Endothelial cell of umbilical vein (primary cell): ENCODE data around the gene CABCOCO1. TPM values are rescaled to one million over a fixed set of nuclear protein-coding genes. Genes with fewer than 3 reads are reported as not detected.

Experiments used
- BruUV-seq: library from RNA; stranded (reverse); fragments of 400-500 nt; replicated peaks from 2 replicates; lab custom pipeline; 2021; lab: Mats Ljungman, UMichigan
- CTCF ChIA-PET: fragments of 300-600, 350-600 bp; sonication (Branson Sonifier 250); formaldehyde crosslinking; loops from one replicate; lab custom pipeline; 2021; ENCODE audit warnings: antibody characterized with exemption, inconsistent platforms; lab: Charles Lee
- POLR2A ChIA-PET: fragments of 300-600, 350-600 bp; sonication (Branson Sonifier 250); formaldehyde crosslinking; loops from one replicate; lab custom pipeline; 2021; ENCODE audit warnings: antibody characterized with exemption, inconsistent platforms; lab: Charles Lee
- DNase-seq: peaks from one replicate; pipeline ENCODE4 v3.0.0-alpha.2; 2011; ENCODE audit warnings: low read depth, low spot score
- FAIRE-seq: peaks from 2 replicates; lab custom pipeline; 2011; peaks lifted over from hg19 to GRCh38; lab: Jason Lieb, UNC
- H2AFZ ChIP-seq: 2 replicates; pipeline ENCODE4 v1.6.0; 2012; ENCODE audit warnings: low read depth, low read length, control low read depth, inconsistent platforms
- H3K27ac ChIP-seq: 2 replicates; pipeline ENCODE4 v1.5.1; 2011; ENCODE audit warnings: low read depth, mild to moderate bottlenecking, control low read depth, low read length, moderate library complexity; ENCODE audit not compliant: insufficient read depth
- H3K27me3 ChIP-seq, 2 experiments: 2 replicates each; pipeline versions ENCODE4 v1.6.0 to v1.6.1; 2011; ENCODE audit warnings: low read length in 2 of 2, mixed read lengths in 1 of 2; ENCODE audit not compliant: control insufficient read depth in 2 of 2, insufficient read depth in 2 of 2
- H3K36me3 ChIP-seq, 2 experiments: 2 replicates in 1 of 2; 3 replicates in 1 of 2; pipeline ENCODE4 v1.5.1; 2011; ENCODE audit warnings: low read length in 2 of 2, mild to moderate bottlenecking in 1 of 2, moderate library complexity in 1 of 2; ENCODE audit not compliant: control insufficient read depth in 2 of 2, insufficient read depth in 2 of 2; ENCODE audit errors: extremely low read depth in 1 of 2
- H3K4me1 ChIP-seq: 3 replicates; pipeline ENCODE4 v1.5.1; 2011; ENCODE audit warnings: mild to moderate bottlenecking, low read length; ENCODE audit not compliant: control insufficient read depth, insufficient read depth; ENCODE audit errors: extremely low read depth
- H3K4me2 ChIP-seq: 2 replicates; pipeline ENCODE4 v1.6.1; 2011; ENCODE audit warnings: low read length, control low read depth, mixed read lengths; ENCODE audit not compliant: insufficient read depth
- H3K4me3 ChIP-seq, 3 experiments: fragments of 200-600 bp in 1 of 3; sonication (generic), shearing (Covaris generic) in 1 of 3; replicated peaks in 1 of 3; 2 replicates each; pipeline ENCODE4 v1.5.1; 2011 to 2016; ENCODE audit warnings: control low read depth in 3 of 3, low read length in 3 of 3, mild to moderate bottlenecking in 2 of 3, inconsistent platforms in 1 of 3, low read depth in 1 of 3, moderate library complexity in 1 of 3; ENCODE audit not compliant: insufficient read depth in 1 of 3
- H3K79me2 ChIP-seq: 2 replicates; pipeline ENCODE4 v1.6.0; 2012; ENCODE audit warnings: low read length, inconsistent platforms; ENCODE audit not compliant: control insufficient read depth, insufficient read depth
- H3K9ac ChIP-seq: replicated peaks from 2 replicates; pipeline ENCODE3; 2011; ENCODE audit warnings: low read length, control low read depth; ENCODE audit not compliant: insufficient read depth; ENCODE audit errors: extremely low read depth
- H3K9me1 ChIP-seq: replicated peaks from 3 replicates; pipeline ENCODE4 v1.6.0; 2011; ENCODE audit warnings: mild to moderate bottlenecking, low read length; ENCODE audit not compliant: control insufficient read depth, insufficient read depth; ENCODE audit errors: extremely low read depth
- H3K9me3 ChIP-seq: replicated peaks from 2 replicates; pipeline ENCODE4 v1.5.1; 2012; ENCODE audit warnings: low read length, inconsistent platforms; ENCODE audit not compliant: control insufficient read depth, insufficient read depth
- H4K20me1 ChIP-seq: replicated peaks from 2 replicates; pipeline ENCODE3; 2011; ENCODE audit warnings: mild to moderate bottlenecking, low read length; ENCODE audit not compliant: control insufficient read depth, insufficient read depth; ENCODE audit errors: extremely low read depth
- CTCF ChIP-seq, 2 donors: IDR thresholded peaks; 1 replicate in 1 of 2; 2 replicates in 1 of 2; pipeline ENCODE4 v1.5.1; 2011; ENCODE audit warnings: low read length in 2 of 2, mild to moderate bottlenecking in 2 of 2, moderate library complexity in 2 of 2, control low read depth in 1 of 2, inconsistent platforms in 1 of 2, low read depth in 1 of 2; ENCODE audit not compliant: insufficient read depth in 1 of 2; ENCODE audit errors: extremely low read depth in 1 of 2
- EZH2 ChIP-seq: IDR thresholded peaks from 2 replicates; pipeline ENCODE4 v1.6.1; 2012; ENCODE audit warnings: borderline replicate concordance, low read depth, mild to moderate bottlenecking, moderate library complexity, low read length, inconsistent platforms; ENCODE audit not compliant: severe bottlenecking
- FOS ChIP-seq: IDR thresholded peaks from 2 replicates; pipeline ENCODE4 v1.6.1; 2011; ENCODE audit warnings: mild to moderate bottlenecking, low read length, moderate library complexity, borderline replicate concordance; ENCODE audit not compliant: insufficient read depth
- GATA2 ChIP-seq: IDR thresholded peaks from 2 replicates; pipeline ENCODE4 v1.7.0; 2011; ENCODE audit warnings: low read depth, mild to moderate bottlenecking, moderate library complexity, mixed read lengths, low read length; ENCODE audit not compliant: insufficient read length, insufficient read depth
- JUN ChIP-seq: IDR thresholded peaks from 2 replicates; pipeline ENCODE4 v1.6.1; 2011; ENCODE audit warnings: borderline replicate concordance, low read depth; ENCODE audit not compliant: insufficient read length, insufficient read depth
- MAX ChIP-seq: IDR thresholded peaks from 2 replicates; pipeline ENCODE4 v1.6.1; 2011; ENCODE audit not compliant: insufficient read depth, insufficient read length
- MYC ChIP-seq: IDR thresholded peaks from one replicate; pipeline ENCODE4 v1.6.1; 2011; ENCODE audit warnings: mild to moderate bottlenecking, low read depth, low read length
- POLR2A ChIP-seq: IDR thresholded peaks from 2 replicates; pipeline ENCODE4 v1.6.1; 2012; ENCODE audit warnings: low read depth, mild to moderate bottlenecking, control low read depth, low read length
- POLR2AphosphoS5 ChIP-seq: IDR thresholded peaks from 2 replicates; pipeline ENCODE4 v1.6.1; 2012; ENCODE audit warnings: low read depth, mild to moderate bottlenecking, control low read depth, low read length, moderate library complexity; ENCODE audit not compliant: insufficient read depth
- dilution Hi-C: fragments of 300-500 bp; cut with MboI; formaldehyde crosslinking; loops from one replicate; pipeline ENCODE4 v1.15.0; 2019; ENCODE audit warnings: low sequenced_read_pairs; ENCODE audit not compliant: extremely low pct_ligation_motif_present
- intact Hi-C: fragments of 100-400 bp; cut with micrococcal nuclease; formaldehyde crosslinking; loops from one replicate; pipeline ENCODE4 v1.10.0; 2022
- polyA plus RNA-seq, 4 experiments: library from polyadenylated mRNA; depleted of rRNA in 3 of 4; stranded (reverse) in 3 of 4; unstranded in 1 of 4; fragments of >200 nt; gene quantifications; 2 replicates each; pipeline versions ENCODE4 v1.2.1 to v1.2.3, GENCODE V29; 2011 to 2012; ENCODE audit warnings: missing spikeins in 1 of 4
- total RNA-seq: library from RNA; stranded (reverse); gene quantifications from 2 replicates; pipeline ENCODE4 v1.2.3, GENCODE V29; 2021

CABCOCO1 gene
- total and polyA plus RNA-seq, 2 donors (not counting 3 experiments of a cell fraction or from before 2014, with no cell fraction given): 0.06 to 1.3 TPM

GRCh38 chr10:61775111-61775510 is 112.4 kb downstream of the CABCOCO1 start:
- Histone ChIP-seq H3K9me1 (no peaks in the 10 kb centered on the region), H4K20me1 (no peaks in the 10 kb centered on the region), H3K9ac (no peak overlapping the region), H3K4me3 (no peak overlapping the region), H3K36me3 (no peaks in the 10 kb centered on the region), H3K27me3 (no peaks in the 10 kb centered on the region), H3K79me2 (no peaks in the 10 kb centered on the region), H3K4me2 (no peak overlapping the region), H3K27ac (no peak overlapping the region), H3K9me3 (no peaks in the 10 kb centered on the region), H2AFZ (no peak overlapping the region), H3K4me1 (no peaks in the 10 kb centered on the region)
- intact Hi-C loops (no loop called here), dilution Hi-C loops (no loop called here)
- CTCF ChIA-PET: no interaction called here
- DNase-seq (no peak), FAIRE-seq (no peak)
- POLR2A ChIA-PET: no interaction called here
- BruUV-seq: no TSS peak
- TF ChIP-seq POLR2AphosphoS5: no peak
- TF ChIP-seq CTCF (IDR thresholded peaks at IDR 0.05; ENCODE audit: extremely low read depth in 1 of 2, insufficient read depth in 1 of 2, low read depth in 1 of 2, low read length in 2 of 2): no peak
- TF ChIP-seq MAX: no peak
- TF ChIP-seq MYC: no peak
- no peak for TF ChIP-seq FOS
- no peak for TF ChIP-seq JUN
- no peak for TF ChIP-seq POLR2A
- TF ChIP-seq EZH2: no peak
- TF ChIP-seq GATA2: no peak
